WI38 (cell line): Measurements from ENCODE around the gene LCOR.

Experiments
- H3K4me3 ChIP-seq: 2 replicates; pipeline ENCODE4 v1.5.1; 2011; ENCODE audit warnings: low read depth, mild to moderate bottlenecking, control low read depth, low read length
- CTCF ChIP-seq: IDR thresholded peaks from 2 replicates; pipeline ENCODE4 v1.5.1; 2012; ENCODE audit warnings: low read depth, mild to moderate bottlenecking, control low read depth, low read length

Gene LCOR

GRCh38 chr10:97024168-97025073 lies 192.3 kb downstream of the LCOR start:
- peak overlapping the region; percentile 33 for H3K4me3 ChIP-seq
- TF ChIP-seq CTCF: no peak

GRCh38 chr10:97025613-97026242 lies 193.6 kb downstream of the LCOR start:
- peak; percentile 42; the same call in 1 of the 2 replicates for TF ChIP-seq CTCF

GRCh38 chr10:97028126-97028831 lies 196.2 kb downstream of the LCOR start:
- TF ChIP-seq CTCF: no peak
- no peak overlapping the region for H3K4me3 ChIP-seq

More at GRCh38 chr10:97025613-97026242, 193.6 kb downstream of the LCOR start:
- no peak overlapping the region for H3K4me3 ChIP-seq

- no peak for TF ChIP-seq CTCF
- H3K4me3 ChIP-seq: no peak overlapping the region
These were observed 196.7 kb downstream of the LCOR start for GRCh38 chr10:97028832-97029178.

GRCh38 chr10:97029271-97029670 lies 197.2 kb downstream of the LCOR start:
- no peak overlapping the region for H3K4me3 ChIP-seq
- no peak for TF ChIP-seq CTCF

- TF ChIP-seq CTCF: no peak
- H3K4me3 ChIP-seq: no peak overlapping the region
These were observed 198.8 kb downstream of the LCOR start for GRCh38 chr10:97030894-97031293.
